GM19240 (cell line): Measurements from ENCODE around the gene NPM1.
"Not testable (repeated sequence)": the region's sequence is repeated elsewhere in the genome, so short reads cannot be mapped to it uniquely, and the experiment has no call there.

ENCODE experiments used
- DNase-seq: peaks from one replicate; pipeline ENCODE4 v3.0.0; 2011; ENCODE audit warnings: low spot score; ENCODE audit not compliant: insufficient read length

The NPM1 gene

GRCh38 chr5:171412186-171412585, 24.5 kb downstream of the NPM1 start:
- DNase-seq, result no peak

- no peak for DNase-seq
Measured at GRCh38 chr5:171413153-171413910, 25.7 kb downstream of the NPM1 start.

GRCh38 chr5:171413993-171414392, 26.3 kb downstream of the NPM1 start:
- not testable (repeated sequence) for DNase-seq

- no peak for DNase-seq
Measured at GRCh38 chr5:171415115-171415730, 27.6 kb downstream of the NPM1 start.

GRCh38 chr5:171416160-171417049, 28.8 kb downstream of the NPM1 start:
- no peak for DNase-seq

- peak; percentile 87 for DNase-seq
Measured at GRCh38 chr5:171418316-171418981, 30.8 kb downstream of the NPM1 start.

- DNase-seq, result no peak
Measured at GRCh38 chr5:171418982-171419687, 31.5 kb downstream of the NPM1 start, which contains the start of gene FGF18. FGF18 (plus strand) TSS chr5:171419647; CDS start chr5:171420200, 553 bp downstream.

GRCh38 chr5:171419688-171420430, 32.2 kb downstream of the NPM1 start:
- DNase-seq, result no peak

GRCh38 chr5:171420431-171421241, 33.0 kb downstream of the NPM1 start:
- DNase-seq, result no peak

GRCh38 chr5:171421331-171422262, 33.9 kb downstream of the NPM1 start:
- DNase-seq, result no peak

GRCh38 chr5:171422495-171422894, 34.8 kb downstream of the NPM1 start:
- no peak for DNase-seq

GRCh38 chr5:171422902-171423663, 35.4 kb downstream of the NPM1 start:
- DNase-seq, result no peak

- no peak for DNase-seq
Measured at GRCh38 chr5:171424726-171425125, 37.1 kb downstream of the NPM1 start.

- DNase-seq, result no peak
Measured at GRCh38 chr5:171425596-171426244, 38.1 kb downstream of the NPM1 start.

- no peak for DNase-seq
Measured at GRCh38 chr5:171426266-171426665, 38.6 kb downstream of the NPM1 start.

- no peak for DNase-seq
Measured at GRCh38 chr5:171426680-171427079, 39.0 kb downstream of the NPM1 start.
